RPMI8226 (cell line): ENCODE data around the gene AXIN2.
"Not testable (repeated sequence)": the region's sequence is repeated elsewhere in the genome, so short reads cannot be mapped to it uniquely, and the experiment has no call there.

Source experiments
- DNase-seq: peaks from one replicate; pipeline ENCODE4 v3.0.0-alpha.2; 2015

AXIN2 gene

DNA sequence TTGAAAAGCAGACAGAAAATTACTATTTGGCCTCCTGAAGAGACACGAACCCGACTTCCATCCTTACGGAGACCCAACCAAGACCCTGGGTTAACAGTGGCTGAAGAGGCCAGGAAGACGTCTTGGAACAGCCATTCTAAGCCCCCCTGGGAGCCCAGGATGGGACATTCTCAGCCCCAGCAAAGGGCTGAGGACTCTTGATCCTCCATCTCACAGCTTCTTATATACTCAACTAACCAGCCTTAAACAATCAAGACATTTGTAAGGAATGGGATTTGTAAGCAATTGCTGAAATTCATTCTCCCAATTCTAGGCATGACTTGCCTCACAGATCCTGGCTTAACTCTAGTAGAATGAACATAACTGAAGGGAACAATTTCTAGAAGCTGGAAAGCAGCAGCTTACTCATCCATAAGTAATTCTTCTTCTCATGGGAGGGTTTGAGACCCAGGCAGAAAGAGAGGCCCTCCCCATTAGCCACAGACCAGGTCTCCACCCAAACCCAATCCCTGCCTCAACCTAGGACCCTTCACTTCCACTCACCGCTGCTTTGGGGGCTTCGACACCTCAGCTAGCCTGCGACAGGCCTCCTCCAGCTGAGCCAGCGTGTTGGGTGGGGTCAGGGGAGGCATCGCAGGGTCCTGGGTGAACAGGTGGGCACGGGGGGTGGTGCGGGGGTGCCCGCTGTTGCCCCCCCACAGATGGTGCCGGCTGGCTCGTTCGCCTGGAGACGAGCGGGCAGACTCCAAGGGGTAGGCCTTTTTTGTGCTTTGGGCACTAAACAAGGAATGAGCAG, 25.5 kb downstream of the AXIN2 start:
- no peak for DNase-seq

DNA sequence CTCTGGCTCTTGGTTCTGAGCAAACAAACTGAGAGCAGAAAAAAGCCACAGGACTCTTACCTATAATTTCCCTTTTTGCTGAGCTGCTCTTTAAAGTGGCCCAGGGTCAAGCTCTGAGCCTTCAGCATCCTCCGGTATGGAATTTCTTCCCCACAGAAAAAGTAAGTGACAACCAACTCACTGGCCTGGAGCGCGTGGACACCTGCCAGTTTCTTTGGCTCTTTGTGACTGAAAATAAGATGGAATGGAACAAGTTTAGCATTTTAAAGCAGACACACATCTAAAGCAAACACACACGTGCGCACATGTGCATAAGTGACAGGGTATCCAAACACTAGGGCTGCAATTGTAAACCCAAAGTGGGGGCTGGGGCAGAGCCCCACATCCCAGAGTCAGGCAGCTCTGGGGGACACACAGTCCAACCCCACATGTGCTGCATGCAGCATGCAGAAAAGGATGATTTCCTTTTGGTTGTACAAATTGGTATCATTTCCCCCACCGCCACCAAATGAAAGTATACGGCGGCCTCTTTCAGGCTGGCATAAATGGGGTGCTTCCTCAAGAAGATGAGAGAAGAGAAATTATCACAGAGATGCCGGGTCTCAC, 27.5 kb downstream of the AXIN2 start:
- DNase-seq = no peak

- no peak for DNase-seq
These were observed 28.2 kb downstream of the AXIN2 start for GRCh38 chr17:65533056-65533745.

DNA sequence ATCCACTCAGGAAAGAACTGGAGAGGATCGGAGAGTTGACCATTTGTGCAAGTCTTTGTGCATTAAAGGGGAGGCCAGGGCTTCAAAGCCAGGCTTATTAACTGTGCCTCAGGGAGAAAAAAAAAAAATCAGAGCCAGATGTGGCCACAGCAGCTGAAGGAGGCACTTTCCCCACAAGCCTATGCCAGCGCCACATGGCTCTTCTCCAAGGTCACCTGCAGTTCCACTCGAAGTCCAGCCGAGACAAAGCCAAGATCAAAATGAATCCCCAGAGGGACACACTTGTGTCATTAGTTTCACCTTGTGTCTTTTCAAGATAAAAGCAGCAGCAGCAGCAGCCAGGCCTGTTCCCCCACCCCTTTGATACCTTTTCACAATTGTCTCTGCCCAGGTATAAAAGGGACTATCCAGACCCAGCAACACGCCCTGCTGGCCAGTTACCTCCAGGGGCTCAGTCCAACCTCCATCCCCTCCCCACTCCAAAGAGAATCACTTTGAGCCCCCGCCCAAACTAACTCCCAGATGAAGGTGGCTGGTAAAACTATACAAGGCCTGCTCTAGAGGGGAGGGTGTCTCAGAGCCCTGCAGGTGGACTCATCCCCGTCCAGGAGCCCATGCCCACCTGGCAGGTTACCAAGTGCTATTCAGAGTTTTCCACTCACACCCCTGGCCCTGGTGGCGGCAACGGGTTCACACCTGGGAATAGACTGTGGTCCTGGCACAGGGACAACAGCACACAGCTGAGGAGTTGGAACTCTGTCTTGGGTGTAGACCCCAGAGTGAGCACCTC, 29.2 kb downstream of the AXIN2 start:
- DNase-seq = peak; percentile 51

- DNase-seq = no peak
These were observed 30.0 kb downstream of the AXIN2 start for GRCh38 chr17:65531256-65532100.

DNA sequence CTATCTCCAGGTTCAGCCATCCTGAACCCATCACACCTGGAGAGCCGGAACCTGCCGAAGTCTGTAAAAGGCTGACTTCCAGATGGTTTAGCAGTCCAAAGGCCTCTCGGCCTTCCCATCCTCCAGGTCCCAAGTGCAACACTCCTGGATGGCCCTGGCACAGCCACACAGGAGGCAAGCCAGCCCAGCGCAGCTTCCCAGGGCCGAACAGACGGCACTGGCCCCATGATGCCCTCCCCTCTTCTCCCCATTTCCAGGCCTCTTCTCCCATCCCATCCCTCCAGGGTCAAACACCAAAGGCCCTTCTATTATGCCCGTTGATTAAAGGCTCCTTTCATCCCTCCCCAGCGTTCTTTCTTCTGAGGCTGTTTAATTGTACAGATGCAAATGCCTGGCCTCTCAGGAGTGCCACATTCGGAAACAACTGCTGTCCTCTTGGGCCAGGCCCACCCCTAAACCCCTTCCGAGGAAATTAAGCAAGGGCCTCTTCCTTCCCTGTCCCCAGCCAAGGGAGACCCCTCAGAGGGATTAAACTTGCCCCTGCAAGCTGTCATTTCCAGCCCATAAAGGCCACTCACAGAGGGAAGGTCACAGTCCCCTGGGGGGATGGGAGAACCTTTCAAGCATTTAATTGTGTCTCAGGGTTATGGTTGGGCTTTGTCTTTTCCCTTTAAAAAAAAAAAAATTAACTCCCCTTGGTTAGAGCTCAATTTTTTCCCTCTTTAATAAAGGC, 30.8 kb downstream of the AXIN2 start:
- no peak for DNase-seq

DNA sequence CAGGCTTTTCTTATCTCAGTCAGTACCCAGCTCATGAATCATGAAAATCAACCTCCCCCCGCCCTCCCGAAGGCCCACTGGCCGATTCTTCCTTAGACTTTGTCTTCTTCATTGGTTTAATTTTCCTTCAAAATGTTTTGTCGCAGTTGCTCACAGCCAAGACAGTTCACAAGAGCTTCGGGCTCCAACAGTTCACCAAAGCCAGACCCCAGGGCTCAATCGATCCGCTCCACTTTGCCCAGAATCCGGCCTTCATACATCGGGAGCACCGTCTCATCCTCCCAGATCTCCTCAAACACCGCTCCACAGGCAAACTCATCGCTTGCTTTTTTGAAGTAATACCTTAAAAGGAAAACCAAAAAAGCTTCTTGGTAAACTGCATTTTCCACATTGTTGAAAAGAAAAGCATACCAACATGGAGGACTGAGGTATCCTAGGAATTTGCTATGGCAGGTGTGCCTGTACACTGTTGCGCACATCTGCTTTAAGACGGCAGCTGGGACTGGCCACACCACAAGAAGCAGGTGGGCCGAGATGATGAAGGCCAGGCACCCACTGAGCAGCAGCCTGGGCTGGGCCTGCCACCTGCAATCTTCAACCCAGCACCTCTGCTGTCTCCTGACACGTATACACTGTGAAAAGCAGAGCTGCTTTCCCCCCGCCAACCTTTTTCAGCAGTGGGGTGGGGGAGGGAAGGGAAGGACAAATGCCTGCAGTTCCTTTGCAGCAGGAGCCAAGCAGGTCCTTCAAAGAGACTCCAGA, 31.5 kb downstream of the AXIN2 start:
- DNase-seq = no peak

GRCh38 chr17:65529040-65529633, 32.3 kb downstream of the AXIN2 start:
- DNase-seq = no peak

DNA sequence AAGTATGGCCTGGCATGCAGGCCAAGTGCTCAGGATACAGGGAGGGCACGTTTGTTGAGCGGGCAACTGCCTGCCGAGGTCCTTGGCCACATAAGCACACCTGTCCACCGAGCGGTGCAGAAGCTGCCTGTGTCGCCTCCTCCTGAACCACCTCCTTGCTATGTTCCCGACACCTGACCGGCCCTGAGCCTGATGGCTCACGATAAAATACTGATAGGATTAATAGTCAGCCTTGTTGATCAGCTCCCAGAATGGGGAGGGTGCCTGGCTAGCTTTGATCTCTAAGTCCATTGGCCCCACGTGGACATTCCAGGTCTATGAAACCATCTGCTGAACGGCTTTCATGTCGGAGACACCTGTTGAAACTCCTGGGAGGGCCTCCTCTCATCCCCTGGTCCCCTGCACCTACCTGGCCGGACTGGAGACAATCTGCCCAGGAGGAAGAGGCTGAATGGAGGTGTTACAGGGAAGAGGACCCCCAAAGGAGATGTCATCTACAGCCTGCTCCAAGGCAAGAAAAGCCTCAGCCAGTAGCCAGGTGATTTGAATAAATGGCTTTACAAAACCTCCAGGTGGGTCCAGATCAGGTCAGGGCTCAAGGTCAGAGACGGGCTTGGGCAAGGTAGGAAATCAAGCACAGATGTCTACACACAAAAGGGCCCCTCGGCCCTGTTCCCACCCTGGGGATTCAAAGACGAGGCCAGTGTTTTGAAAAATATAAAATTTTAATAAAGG, 33.4 kb downstream of the AXIN2 start:
- no peak for DNase-seq

DNA sequence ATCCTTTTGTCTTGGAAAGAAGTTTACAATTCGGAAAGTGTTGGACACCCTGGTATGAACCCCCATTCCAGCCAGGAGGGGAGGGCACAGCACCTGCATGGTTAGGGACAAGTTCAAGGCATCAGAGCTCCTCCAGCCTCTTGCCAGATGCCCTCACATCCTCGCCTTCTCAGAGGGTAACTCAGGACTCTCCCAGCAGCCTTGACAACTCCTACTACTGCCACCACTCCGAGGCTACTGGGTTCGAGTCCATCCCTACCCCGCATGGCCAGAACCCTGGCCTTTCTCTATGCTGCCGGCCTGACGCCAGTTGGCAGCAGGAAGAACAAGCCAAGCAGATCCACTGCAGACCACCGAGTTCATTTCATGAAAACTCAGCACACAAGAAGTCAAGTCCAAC, 34.1 kb downstream of the AXIN2 start:
- DNase-seq = no peak

DNA sequence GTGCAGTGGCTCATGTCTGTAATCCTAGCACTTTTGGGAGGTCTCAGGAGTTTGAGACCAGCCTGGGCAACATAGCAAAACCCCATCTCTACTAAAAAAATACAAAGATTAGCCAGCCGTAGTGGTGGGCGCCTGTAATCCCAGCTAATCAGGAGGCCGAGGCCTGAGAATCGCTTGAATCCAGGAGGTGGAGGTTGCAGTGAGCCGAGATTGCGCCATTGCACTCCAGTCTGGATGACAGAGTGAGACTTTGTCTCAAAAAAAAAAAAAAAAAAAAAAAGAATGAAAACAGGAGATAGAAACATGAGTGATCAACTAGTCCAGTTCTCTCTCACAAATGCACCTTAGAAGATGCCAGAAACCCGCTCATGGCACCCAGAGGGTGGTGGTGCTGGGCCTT, 34.6 kb downstream of the AXIN2 start:
- not testable (repeated sequence) for DNase-seq

DNA sequence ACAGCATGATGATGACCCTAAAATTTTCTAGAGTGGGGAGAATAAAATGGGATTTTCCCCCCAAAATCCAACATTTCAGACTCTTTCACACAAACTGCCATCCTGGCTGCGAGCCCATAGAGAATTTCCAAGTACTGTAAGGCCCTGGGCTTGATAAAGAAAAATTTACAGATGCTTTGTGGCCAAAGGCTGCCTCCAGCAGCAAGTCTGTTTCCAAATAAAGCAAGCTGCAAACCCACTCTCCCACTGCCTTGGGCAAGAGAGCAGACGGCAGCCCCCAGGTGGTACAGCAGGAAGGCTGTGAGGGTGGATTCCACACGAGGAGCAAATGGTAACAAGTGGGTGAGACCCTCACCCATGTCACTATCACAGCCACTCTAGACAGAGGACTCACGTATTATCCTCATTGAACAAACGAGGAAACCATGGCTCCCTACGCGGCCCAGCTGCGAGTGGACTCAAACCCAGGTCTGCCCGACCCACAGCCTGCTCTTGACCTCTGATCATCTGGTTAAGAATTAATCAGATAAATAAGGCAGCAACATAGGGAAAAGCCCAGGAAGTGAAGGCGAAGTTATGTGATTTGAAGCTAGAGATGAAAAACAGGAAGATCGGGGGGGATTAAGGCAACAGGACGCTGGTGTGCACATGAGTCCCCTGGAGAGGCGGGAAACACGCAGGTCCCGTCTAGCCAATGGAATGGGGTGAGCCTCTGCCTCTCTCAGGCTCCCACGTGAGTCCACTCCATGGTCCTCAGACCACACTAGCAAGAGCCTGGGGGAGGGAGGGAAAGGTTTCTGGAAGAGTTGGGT, 37.4 kb downstream of the AXIN2 start:
- DNase-seq = no peak

- no peak for DNase-seq
These were observed 38.0 kb downstream of the AXIN2 start for GRCh38 chr17:65523411-65523810.

DNA sequence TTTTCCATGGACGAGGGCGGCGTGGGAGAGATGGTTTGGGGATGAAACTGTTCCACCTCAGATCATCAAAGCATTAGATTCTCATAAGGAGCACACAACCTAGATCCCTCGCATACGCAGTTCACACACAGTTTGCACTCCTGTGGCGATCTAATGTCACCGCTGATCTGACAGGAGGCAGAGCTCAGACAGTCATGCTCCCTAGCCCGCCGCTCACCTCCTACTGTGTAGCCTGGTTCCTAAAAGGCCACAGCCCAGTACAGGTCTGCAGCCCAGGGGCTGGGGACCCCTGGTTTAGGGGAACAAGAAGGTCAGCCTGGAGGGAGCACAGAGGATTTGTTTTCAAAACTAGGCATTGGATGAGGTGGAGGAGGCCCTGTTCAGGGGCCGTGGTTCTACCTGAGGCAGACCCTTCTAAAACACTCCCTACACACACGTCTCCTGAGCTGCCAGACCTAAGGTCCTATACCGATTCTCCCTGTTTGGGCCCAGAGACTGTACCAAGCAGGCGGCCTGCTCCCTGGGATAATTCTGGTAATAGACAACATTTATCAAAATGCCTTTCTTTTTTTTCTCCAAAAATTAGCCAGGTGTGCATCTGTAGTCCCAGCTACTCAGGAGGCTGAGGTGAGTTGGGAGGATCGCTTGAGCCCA, 38.6 kb downstream of the AXIN2 start:
- no peak for DNase-seq

DNA sequence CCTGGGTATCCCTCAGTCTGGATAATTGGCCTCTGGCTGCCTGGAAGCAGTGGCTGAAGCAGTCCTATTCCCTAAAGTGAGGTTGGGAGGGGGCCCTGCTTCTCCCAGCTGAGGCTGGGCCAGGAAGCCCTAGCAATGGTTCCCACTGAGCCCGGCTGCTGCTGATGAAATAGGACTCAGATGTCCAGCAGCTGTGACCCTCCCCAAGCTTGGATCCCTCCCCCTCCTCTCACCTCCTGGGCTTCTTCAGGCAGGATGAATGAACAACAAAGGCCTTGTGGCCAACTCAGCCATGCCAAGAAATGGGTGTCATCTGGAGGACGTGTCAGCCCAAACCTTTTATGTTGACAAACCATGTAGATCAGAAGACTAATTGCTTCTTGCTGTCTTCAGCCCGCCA, 42.0 kb downstream of the AXIN2 start:
- DNase-seq = no peak

DNA sequence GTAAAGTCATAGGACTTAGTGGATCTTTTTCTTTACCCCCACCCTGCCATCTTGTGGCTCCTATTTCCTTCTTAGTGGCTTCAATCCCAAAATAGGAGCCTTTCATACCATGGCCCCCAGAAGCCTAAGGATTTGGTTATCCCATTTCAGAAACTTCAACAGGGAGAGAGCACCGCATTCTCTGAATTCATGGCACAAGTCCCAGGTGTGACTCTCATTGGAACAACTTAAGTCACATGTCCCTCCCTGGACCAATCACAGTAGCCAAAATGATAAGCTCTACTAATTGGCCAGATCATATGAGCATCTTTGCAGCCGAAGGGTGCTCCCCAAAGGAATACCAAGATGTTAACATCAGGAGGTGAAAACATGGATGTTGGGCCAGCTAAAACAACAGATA, 43.2 kb downstream of the AXIN2 start:
- DNase-seq = no peak

DNA sequence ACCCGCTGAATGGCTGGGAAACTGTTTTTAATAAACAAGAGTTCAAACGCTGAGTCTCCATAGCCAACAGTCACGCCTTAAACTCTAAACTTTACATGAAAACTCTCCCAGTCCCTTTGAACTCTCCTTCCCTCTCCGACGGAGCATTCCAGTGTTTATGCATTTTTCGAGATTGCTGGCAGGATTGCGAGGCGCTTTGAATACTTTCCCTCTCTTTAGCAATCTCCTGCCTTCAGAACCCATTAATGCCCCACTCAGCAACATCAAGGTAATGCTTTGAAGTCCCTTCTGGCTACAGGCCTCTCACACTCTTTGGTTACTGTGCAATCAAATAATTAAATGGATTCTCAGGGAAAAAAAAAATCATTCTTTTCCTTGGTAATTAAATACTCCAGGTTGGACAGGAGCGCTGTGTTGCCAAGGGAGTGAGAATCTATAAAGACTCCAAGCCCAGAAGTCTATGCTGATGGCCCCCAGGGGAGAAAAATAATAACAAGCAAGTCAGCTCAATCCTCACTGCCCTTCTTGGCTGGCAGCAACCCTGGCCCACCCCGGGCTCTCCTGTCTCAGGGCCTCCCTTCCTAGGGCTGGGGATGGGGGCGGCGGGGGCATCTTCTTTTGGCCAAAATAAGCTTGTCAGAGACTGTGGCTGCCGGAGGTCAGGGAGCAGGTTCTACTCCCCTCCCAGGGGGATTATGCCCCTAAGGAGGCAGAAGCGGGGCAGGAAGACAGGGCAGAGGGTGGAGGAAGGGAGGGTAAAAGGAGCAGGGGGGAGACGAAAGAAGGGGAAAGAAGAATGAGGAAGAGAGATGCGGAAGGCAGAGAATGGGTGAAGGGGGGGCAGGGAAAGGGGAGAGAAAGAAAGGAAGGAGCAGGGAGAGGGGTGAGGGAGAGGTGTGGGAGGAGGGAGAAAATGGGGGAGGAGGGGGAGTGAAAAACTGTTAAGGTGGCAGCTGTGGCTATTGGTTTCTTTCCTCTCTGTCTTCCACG, 45.2 kb downstream of the AXIN2 start:
- DNase-seq = no peak
